ENCODE data around the gene CD2BP2.
"Not testable (repeated sequence)": the region's sequence is repeated elsewhere in the genome, so short reads cannot be mapped to it uniquely, and the experiment has no call there.

Gene CD2BP2

GRCh38 chr16:30341971-30342370 is 13.1 kb downstream of the CD2BP2 start:
- DNase-seq, result not testable (repeated sequence)

GRCh38 chr16:30340621-30341020 is 14.5 kb downstream of the CD2BP2 start:
- no peak for DNase-seq

- DNase-seq, result not testable (repeated sequence)
These were observed 16.4 kb downstream of the CD2BP2 start for GRCh38 chr16:30338715-30339114.

GRCh38 chr16:30337964-30338357 is 17.1 kb downstream of the CD2BP2 start:
- not testable (repeated sequence) for DNase-seq

GRCh38 chr16:30335598-30336474 is 19.3 kb downstream of the CD2BP2 start:
- no peak for DNase-seq

- peak; percentile 87 for DNase-seq
These were observed 20.0 kb downstream of the CD2BP2 start for GRCh38 chr16:30335028-30335597.

- DNase-seq, result peak; percentile 81
These were observed 20.6 kb downstream of the CD2BP2 start for GRCh38 chr16:30334473-30334989.

GRCh38 chr16:30324220-30324619 is 30.9 kb downstream of the CD2BP2 start:
- not testable (repeated sequence) for DNase-seq

GRCh38 chr16:30318647-30319046 is 36.5 kb downstream of the CD2BP2 start:
- not testable (repeated sequence) for DNase-seq

GRCh38 chr16:30310937-30311336 is 44.2 kb downstream of the CD2BP2 start:
- DNase-seq, result not testable (repeated sequence)

GRCh38 chr16:30309255-30309654 is 45.9 kb downstream of the CD2BP2 start:
- DNase-seq, result not testable (repeated sequence)

Measured in right forelimb (tissue), 1 donor.